HG03103 (cell line): Measurements from ENCODE around the gene LGALSL.

ENCODE experiments used
- ATAC-seq: cut with Tn5 transposase; IDR thresholded peaks from one replicate; pipeline ENCODE4 v1.9.1; 2021; ENCODE audit warnings: low read depth; ENCODE audit not compliant: unreplicated experiment

LGALSL gene

GRCh38 chr2:64453770-64454385 lies at the start of gene LGALSL:
Gene LGALSL (plus strand): TSS chr2:64454162. CDS start chr2:64454546, 384 bp downstream.
- peak; percentile 52 for ATAC-seq

- ATAC-seq = no peak
Observed at GRCh38 chr2:64404743-64405142, 49.2 kb upstream of the LGALSL start.

- ATAC-seq = no peak
Observed at GRCh38 chr2:64405581-64406406, 48.2 kb upstream of the LGALSL start.

GRCh38 chr2:64406407-64406774 lies 47.6 kb upstream of the LGALSL start:
- ATAC-seq = no peak

DNA sequence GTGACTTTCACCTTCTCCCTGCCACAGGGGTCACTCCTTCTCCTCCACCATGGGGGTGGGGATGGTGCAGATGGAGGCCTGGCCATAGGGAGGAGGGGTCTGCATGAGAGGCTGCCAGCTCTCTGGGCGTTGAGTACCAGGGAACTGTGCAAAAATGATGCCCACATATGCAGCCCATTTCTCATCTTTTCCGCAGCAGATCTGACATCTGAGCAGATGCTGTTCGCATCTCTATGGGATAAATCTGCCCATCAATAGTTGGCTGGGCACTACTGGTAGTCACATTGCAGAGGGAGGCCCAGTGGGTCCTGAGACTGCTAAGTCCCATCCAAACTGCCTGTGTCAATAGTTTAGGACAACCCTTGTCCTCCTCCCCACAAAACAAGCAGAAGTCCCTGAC lies 45.9 kb upstream of the LGALSL start:
- no peak for ATAC-seq

GRCh38 chr2:64410671-64411070 lies 43.3 kb upstream of the LGALSL start:
- ATAC-seq = no peak

GRCh38 chr2:64412671-64413070 lies 41.3 kb upstream of the LGALSL start:
- no peak for ATAC-seq

- no peak for ATAC-seq
Observed at GRCh38 chr2:64414736-64415435, 39.1 kb upstream of the LGALSL start.

- no peak for ATAC-seq
Observed at GRCh38 chr2:64417624-64418023, 36.3 kb upstream of the LGALSL start.

DNA sequence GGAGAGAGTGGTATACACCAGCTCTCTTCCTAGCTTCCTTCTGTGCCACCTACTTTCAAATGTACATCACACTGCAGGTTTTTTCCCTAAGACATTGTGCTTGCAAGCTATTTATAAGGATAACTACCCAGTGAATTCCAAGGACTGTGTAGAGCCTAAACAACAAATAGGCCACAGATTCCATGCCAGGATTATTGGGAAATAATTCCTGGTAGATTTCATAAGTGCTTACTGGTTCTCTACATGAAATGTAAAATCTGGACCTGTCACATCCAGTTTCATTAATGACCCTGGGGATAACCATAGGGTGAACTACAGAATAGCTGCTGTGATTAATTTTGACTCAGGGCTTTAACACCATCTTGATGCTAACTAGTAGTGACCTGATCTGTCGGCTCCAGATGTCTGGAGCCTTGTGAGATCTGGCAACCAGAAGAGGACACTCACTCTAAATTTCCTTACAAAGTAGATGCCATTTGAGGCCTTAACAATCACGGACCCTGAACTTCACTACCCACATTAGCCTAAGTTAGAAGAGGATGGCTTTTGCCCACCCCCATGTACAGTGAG lies 34.3 kb upstream of the LGALSL start:
- no peak for ATAC-seq

DNA sequence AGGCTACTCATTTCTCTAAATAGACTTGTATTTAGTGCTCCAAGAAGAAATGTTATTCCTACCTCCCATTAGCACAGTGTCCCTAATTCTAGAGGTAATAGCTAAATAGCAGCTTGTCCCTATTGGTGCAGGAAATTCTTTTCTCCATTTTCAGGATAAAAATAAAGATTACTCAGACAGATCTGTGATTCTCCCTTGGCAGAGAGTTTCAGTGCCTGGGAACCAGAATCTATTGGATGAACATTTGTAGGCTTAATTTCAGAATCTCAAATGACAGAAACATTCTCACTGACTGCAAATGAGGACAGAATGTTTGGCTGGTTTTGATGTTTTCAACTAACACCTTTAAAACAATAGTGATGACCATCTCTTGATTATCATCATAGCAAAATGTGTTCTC lies 33.3 kb upstream of the LGALSL start:
- no peak for ATAC-seq

GRCh38 chr2:64421201-64421600 lies 32.8 kb upstream of the LGALSL start:
- no peak for ATAC-seq

- no peak for ATAC-seq
Observed at GRCh38 chr2:64422466-64422865, 31.5 kb upstream of the LGALSL start.

GRCh38 chr2:64423303-64423702 lies 30.7 kb upstream of the LGALSL start:
- no peak for ATAC-seq

DNA sequence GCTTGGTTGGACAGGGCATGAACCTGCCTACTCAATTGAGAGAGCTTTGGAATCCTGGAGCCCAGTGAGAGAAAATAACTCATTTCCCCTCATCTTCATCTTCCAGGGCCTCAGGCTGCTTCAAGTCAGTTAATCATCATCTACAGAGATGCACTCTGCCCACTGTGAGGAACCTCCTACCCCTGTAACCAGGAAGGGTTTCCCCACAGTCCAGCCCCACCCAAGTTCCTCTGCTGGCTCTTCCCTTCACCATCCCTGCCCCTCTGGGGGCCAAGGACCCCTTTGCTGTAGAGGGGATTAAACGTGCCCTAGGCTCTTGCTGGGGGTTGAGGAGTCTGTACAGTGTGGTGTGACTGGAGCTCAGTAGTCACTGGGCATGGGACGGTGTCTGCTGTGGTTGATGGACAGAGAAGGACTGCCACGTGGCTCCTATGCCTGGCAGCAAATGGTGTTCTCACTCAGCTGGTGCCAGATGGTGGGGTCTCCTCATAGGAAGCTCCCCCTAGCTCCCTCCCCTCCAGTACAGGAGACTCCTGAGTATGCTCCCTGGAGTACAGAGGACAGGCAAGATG lies 29.5 kb upstream of the LGALSL start:
- ATAC-seq = no peak

- ATAC-seq = no peak
Observed at GRCh38 chr2:64426183-64426952, 27.6 kb upstream of the LGALSL start.

DNA sequence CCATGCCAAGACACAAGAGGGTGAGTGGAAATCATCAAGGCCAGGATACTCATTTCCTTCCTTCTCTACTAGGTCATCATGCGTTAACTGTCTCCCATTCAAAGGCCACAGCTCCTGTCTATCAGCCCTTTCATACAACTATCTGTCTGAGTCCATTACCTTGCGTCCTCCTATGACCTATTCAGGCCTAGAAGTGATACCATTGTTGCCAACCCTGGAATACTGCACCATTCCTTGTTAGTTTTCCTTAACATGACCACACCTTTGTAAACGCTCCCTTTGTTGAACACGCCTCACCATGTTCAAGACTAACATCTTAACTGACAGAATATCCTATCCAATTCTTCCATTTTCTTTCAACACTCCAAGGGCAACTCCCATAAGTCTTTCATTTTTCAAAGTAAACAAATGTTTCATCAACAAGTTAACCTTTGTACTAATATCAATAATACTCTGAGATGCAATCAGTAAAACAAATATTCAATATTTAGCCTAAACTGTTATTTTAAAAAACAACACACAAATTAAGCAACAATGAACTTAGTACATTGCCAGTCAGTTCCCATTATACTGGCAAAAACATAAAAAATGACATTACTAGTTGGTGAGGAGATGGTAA lies 19.8 kb upstream of the LGALSL start:
- no peak for ATAC-seq

DNA sequence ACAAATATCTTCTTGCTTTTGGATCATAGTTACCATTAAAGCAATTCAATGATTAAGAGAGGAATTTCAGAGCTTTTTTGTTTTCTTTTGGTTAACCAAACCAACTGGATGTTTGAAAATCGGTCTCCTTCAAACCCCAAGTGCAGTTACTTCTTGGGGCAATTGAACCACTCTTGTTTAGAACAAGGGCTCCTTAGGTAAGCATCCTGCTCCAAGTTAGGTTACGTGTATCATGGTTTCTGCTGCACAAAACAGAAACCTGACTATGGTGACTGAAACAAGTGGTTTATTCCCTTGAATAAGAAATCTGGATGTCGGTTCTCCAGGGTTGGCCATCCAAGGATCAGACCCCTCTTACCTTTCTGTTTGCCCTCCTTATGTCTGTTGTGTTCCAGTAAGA lies 16.1 kb upstream of the LGALSL start:
- ATAC-seq = no peak

DNA sequence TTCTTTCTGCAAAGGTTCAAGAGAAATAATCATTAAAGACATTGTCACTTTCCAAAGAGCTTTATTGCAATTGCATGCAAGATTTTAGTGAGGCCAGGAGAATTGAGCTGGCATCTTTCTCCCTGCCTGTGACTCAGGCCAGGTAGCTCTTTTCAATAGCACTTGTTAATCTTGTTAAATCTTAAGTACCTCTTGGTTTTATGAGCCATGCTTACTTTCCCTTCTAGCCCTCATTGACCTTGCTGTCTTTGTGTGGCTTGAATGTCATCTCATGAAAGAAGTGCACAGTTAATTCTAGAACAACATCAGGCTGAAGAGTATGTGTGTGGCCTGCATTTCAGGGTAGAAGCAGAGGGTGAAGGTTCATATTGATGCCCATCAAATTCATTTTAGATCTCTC lies 14.8 kb upstream of the LGALSL start:
- no peak for ATAC-seq

GRCh38 chr2:64440843-64441242 lies 13.1 kb upstream of the LGALSL start:
- no peak for ATAC-seq
